Large intestine (tissue), 1 donor: ENCODE data around the gene DEFB129. TPM values are rescaled to one million over a fixed set of nuclear protein-coding genes. Genes with fewer than 3 reads are reported as not detected.

ENCODE experiments used
- polyA plus RNA-seq: library from polyadenylated mRNA; unstranded; fragments of 120-200 nt; gene quantifications from one replicate; pipeline ENCODE4 v1.2.1, GENCODE V29; 2013

Gene DEFB129
- polyA plus RNA-seq, 1 donor, result not detected

Other genes with a start within 250 kb of the DEFB129 start
- gene DEFB125, start 139.6 kb upstream of the DEFB129 start, polyA plus RNA-seq, result not detected
- gene DEFB126, start 84.7 kb upstream of the DEFB129 start, polyA plus RNA-seq, result not detected
- gene DEFB127, start 69.8 kb upstream of the DEFB129 start, polyA plus RNA-seq, result not detected
- not detected for gene DEFB128, start 37.5 kb upstream of the DEFB129 start, polyA plus RNA-seq
- not detected for gene DEFB132, start 30.5 kb downstream of the DEFB129 start, polyA plus RNA-seq
- 12.0 TPM for gene C20orf96, start 63.5 kb downstream of the DEFB129 start, polyA plus RNA-seq
- 28.1 TPM for gene ZCCHC3, start 70.3 kb downstream of the DEFB129 start, polyA plus RNA-seq
- gene SOX12, start 98.3 kb downstream of the DEFB129 start, polyA plus RNA-seq, result 12.7 TPM
- gene NRSN2, start 119.9 kb downstream of the DEFB129 start, polyA plus RNA-seq, result 21.3 TPM
- gene TRIB3, start 153.5 kb downstream of the DEFB129 start, polyA plus RNA-seq, result 2.5 TPM
- 86.9 TPM for gene RBCK1, start 181.0 kb downstream of the DEFB129 start, polyA plus RNA-seq
- gene TBC1D20, start 235.3 kb downstream of the DEFB129 start, polyA plus RNA-seq, result 30.4 TPM